Measurements from ENCODE around the gene TMEM198. TPM values are rescaled to one million over a fixed set of nuclear protein-coding genes. Genes with fewer than 3 reads are reported as not detected.

TMEM198 gene
- total RNA-seq, 1 experiment from 2014 or later: 1.1 TPM

DNA sequence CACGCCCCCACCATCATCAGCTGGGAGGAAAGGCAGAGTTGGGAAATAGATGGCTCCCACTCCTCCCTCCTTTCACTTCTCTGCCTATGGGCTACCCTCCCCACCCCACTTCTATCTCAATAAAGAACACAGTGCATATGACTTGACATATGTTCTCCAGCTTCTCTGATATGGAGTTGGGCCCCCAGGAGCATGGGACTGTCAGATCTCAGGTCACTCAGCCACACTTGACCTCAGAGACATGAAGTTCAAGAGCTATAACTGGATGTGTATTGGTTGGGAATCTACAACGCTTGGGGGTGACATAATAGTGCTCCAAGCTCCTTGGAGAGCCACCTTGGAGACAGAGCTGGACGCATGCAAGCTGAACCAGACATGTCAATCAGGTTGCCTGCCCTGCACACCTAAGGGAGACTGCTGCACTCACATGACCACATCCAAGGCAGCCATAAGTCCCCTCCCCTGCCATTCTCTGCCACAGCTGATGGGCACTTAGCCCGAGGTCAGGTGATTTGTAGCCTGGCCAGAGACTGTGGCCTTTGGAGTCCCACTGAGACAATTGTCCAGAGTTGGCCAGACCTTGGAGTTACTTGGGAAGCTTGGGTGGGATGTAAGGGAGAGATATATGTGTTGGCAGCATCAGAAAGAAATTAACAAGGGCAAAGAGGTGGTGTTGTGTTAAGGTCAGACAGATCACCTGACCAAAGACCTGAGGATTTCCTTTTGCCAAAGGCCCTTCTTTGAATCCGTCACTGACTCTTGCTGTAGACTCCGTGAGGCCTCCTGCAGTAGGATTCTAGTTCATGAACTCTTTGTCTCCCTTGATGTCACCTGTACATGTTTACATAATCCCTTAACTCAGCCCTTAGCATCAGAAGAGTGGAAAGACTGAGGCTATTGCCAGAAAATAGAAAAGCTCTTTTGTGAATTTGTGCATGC, 32.0 kb downstream of the TMEM198 start:
- Histone ChIP-seq H3K79me2 (ENCODE audit: low read length) (peaks cover 2% of the 10 kb centered on the region; the same call in 1 of the 2 replicates), H3K9me2 (replicated peaks; ENCODE audit: low read length) (no peaks in the 10 kb centered on the region), H3K4me2 (ENCODE audit: low read length) (peak overlapping the region; percentile 71; the same call in 1 of the 2 replicates), H3K4me1 (ENCODE audit: insufficient read depth, low read length) (peaks cover 29% of the 10 kb centered on the region), H3F3A (ENCODE audit: low read length, unreplicated experiment) (no peaks in the 10 kb centered on the region), H3K27me3 (ENCODE audit: low read length) (no peaks in the 10 kb centered on the region), H3K9ac (ENCODE audit: low read length) (no peak overlapping the region), H4K20me1 (ENCODE audit: low read length) (no peaks in the 10 kb centered on the region), H3K9me3 (ENCODE audit: low read length) (no peaks in the 10 kb centered on the region), H3K4me3 (ENCODE audit: low read length) (no peak overlapping the region), H3K27ac (ENCODE audit: low read length) (peak overlapping the region; percentile 29; the same call in 1 of the 2 replicates), H2AFZ (ENCODE audit: low read length) (no peak overlapping the region), H3K36me3 (ENCODE audit: low read depth, low read length) (no peaks in the 10 kb centered on the region)
- ATAC-seq: no peak
- ChIA-PET CTCF (no interaction called here), POLR2A (ENCODE audit: unreplicated experiment) (no interaction called here)
- no peak for DNase-seq
- no TSS peak for BruUV-seq (replicated peaks)
- TF ChIP-seq EZH2phosphoT487 (IDR thresholded peaks at IDR 0.05; ENCODE audit: borderline replicate concordance, low read length): no peak
- TF ChIP-seq EZH2 (IDR thresholded peaks at IDR 0.05; ENCODE audit: low read length, unreplicated experiment): no peak
- TF ChIP-seq, protein P1, sequence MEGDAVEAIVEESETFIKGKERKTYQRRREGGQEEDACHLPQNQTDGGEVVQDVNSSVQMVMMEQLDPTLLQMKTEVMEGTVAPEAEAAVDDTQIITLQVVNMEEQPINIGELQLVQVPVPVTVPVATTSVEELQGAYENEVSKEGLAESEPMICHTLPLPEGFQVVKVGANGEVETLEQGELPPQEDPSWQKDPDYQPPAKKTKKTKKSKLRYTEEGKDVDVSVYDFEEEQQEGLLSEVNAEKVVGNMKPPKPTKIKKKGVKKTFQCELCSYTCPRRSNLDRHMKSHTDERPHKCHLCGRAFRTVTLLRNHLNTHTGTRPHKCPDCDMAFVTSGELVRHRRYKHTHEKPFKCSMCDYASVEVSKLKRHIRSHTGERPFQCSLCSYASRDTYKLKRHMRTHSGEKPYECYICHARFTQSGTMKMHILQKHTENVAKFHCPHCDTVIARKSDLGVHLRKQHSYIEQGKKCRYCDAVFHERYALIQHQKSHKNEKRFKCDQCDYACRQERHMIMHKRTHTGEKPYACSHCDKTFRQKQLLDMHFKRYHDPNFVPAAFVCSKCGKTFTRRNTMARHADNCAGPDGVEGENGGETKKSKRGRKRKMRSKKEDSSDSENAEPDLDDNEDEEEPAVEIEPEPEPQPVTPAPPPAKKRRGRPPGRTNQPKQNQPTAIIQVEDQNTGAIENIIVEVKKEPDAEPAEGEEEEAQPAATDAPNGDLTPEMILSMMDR (conservative IDR thresholded peaks at IDR 0.05; ENCODE audit: low read depth, low read length): no peak
- intact Hi-C loops (cut with micrococcal nuclease): loop anchor here (2.0 kb wide), 1 partner anchor 21 kb away; the partner anchor contains the start of gene STK11IP

DNA sequence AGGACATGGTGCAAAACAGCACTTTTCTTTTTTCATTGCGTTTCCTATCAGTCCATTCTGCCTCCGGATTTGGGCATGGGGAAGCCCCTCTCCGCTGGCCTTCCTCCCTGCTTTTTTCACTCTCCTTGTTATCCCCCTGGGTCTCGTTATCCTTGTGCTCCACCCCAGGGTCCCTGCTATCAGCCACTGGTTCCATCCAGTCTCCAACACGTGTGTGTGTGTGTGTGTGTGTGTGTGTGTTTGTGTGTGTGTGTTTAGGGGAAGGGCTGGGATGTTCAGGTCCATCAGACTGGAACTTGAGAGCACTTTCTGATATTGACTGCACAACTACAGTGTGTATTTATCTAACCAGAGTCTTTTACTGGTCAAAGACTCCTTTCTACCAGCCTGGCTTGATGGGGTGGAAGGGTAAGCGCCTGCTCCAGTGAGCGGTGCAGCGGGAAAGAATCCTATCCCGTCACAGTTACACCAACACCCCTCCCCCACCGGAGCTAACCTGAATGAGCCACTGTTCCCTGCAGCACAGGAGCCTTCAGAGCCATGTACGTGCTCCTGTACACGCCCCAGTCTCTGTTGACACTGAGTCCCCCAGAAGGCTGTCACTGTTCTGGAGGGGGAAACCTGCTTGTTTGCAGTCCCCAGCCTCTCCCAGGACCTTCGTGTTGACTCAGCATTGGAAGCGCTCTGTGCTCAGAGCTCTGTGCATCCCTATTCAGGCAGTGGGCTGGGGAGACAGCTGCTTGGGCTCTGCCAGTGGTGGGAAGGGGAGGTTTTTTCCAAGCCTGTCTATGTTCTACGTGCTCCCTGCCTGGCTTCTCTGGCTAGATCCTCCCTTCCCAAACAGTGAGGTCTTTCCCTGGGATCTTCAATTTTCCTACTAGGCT, 32.9 kb downstream of the TMEM198 start:
- no peak overlapping the region for H3K9ac ChIP-seq (ENCODE audit: low read length)
- POLR2A ChIA-PET (ENCODE audit: unreplicated experiment): no interaction called here

More for the DNA sequence above, 32.9 kb downstream of the TMEM198 start:
- Histone ChIP-seq H3K9me3 (ENCODE audit: low read length) (no peaks in the 10 kb centered on the region), H3K36me3 (ENCODE audit: low read depth, low read length) (no peaks in the 10 kb centered on the region), H3K27ac (ENCODE audit: low read length) (peak overlapping the region; percentile 39), H3K27me3 (ENCODE audit: low read length) (no peaks in the 10 kb centered on the region), H3K4me1 (ENCODE audit: insufficient read depth, low read length) (peaks cover 25% of the 10 kb centered on the region), H3K4me2 (ENCODE audit: low read length) (peak overlapping the region; percentile 71), H2AFZ (ENCODE audit: low read length) (peak overlapping the region; percentile 66), H4K20me1 (ENCODE audit: low read length) (no peaks in the 10 kb centered on the region), H3F3A (ENCODE audit: low read length, unreplicated experiment) (no peaks in the 10 kb centered on the region), H3K9me2 (replicated peaks; ENCODE audit: low read length) (no peaks in the 10 kb centered on the region), H3K79me2 (ENCODE audit: low read length) (no peaks in the 10 kb centered on the region), H3K4me3 (ENCODE audit: low read length) (peak overlapping the region; percentile 35; the same call in 1 of the 2 replicates)
- intact Hi-C loops (cut with micrococcal nuclease): loop anchor here (2.0 kb wide), 1 partner anchor 20 kb away; the partner anchor contains the start of gene STK11IP
- TF ChIP-seq, protein P1 (conservative IDR thresholded peaks at IDR 0.05; ENCODE audit: low read depth, low read length): no peak
- TF ChIP-seq EZH2phosphoT487 (IDR thresholded peaks at IDR 0.05; ENCODE audit: borderline replicate concordance, low read length) (no peak), EZH2 (IDR thresholded peaks at IDR 0.05; ENCODE audit: low read length, unreplicated experiment) (no peak)
- CTCF ChIA-PET: no interaction called here
- ATAC-seq (peak; percentile 82), DNase-seq (peak; percentile 75)
- no TSS peak for BruUV-seq (replicated peaks)

All from PC-3 (cell line).